Testis (tissue), 2 donors: ENCODE results near the gene LPAR5.

Experiments used
- CTCF ChIP-seq, 3 experiments: fragments of 450-650 bp in 2 of 3; fragments of 200-600 bp in 1 of 3; sonication (generic) in 1 of 3; IDR thresholded peaks; one replicate each; pipeline ENCODE4 v1.5.1; 2016 to 2019; ENCODE audit warnings: antibody characterized with exemption in 3 of 3, mild to moderate bottlenecking in 2 of 3, moderate library complexity in 1 of 3
- POLR2A ChIP-seq: fragments of 450-650 bp; IDR thresholded peaks from one replicate; pipeline ENCODE4 v1.6.1; 2017; ENCODE audit warnings: antibody characterized with exemption, mild to moderate bottlenecking, moderate library complexity

DNA sequence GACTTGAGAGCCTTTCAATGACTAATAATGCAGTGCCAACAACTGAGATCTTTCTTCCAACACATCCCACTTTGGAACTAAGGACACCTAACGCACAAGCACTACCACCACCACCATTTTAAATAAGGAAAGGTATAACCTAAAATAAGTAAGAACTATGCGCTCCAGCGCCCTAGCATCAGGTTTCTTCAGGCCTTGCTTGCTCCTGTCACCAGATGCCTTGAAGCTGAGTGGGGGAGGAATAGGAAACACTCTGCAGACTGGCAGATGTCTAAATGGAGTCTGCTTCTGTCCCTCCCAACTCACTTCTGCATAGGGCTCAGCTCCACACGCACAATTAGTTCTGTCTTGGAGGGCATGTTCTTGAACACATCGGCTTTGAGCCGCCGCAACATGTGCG is 43.7 kb downstream of the LPAR5 start:
- TF ChIP-seq CTCF (IDR thresholded peaks at IDR 0.05): no peak
- no peak for TF ChIP-seq POLR2A
